Stimulated activated CD8-positive, alpha-beta memory T cell treated with anti-CD3 and anti-CD28 coated beads, Interleukin-12 subunit alpha, Interleukin-12 subunit beta, amount 100 ng/mL, for 24 hours (primary cell): ENCODE results near the gene TAL1.

Experiments used
- DNase-seq: peaks from one replicate; pipeline ENCODE4 v3.0.0-alpha.2; 2020; ENCODE audit errors: extremely low read depth

Gene TAL1

DNA sequence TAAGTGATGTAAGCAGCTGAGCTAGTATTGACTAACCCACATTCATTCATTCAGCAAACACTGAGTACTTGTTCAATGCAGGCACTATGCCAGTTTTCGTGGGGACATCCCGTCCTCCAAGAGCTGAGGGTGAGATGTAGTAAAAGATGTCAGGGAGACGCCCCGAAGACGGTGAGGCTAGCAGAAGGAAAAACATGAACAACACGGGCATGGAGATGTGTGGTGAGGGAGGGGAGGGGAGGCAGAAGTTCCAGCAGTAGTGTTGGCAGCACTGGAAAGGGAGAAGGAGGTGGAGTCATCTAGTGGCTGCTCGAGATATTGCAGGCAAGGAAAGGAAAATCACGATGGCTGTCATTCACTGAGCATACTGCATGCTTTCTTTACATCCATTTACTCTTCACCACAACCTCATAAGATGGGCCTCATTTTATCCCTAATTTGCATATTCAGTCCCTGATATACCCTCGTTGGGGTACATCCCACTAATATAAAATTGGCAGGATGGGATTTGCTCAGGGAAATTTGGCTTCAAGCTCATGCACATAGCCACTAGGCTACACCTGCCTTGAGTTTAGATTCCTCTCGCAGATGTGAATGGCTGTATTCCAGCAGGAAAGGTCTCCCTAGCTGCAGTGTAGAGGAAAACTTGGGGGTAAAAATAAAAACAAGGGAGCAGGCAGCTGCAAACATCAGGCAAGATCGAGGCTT is 56.6 kb downstream of the TAL1 start:
- no peak for DNase-seq

GRCh38 chr1:47174656-47175020 is 57.4 kb downstream of the TAL1 start:
- DNase-seq = no peak

- no peak for DNase-seq
Measured at GRCh38 chr1:47172782-47173181, 59.2 kb downstream of the TAL1 start.
